GM19395 (cell line): ENCODE results near the gene KRT4.

ENCODE experiments used
- ATAC-seq: cut with Tn5 transposase; IDR thresholded peaks from one replicate; pipeline ENCODE4 v1.9.1; 2021; ENCODE audit warnings: mild to moderate bottlenecking, moderate library complexity; ENCODE audit not compliant: unreplicated experiment

KRT4 gene

GRCh38 chr12:52794479-52795331 lies 19.2 kb downstream of the KRT4 start:
- no peak for ATAC-seq

- ATAC-seq, result no peak
These were observed 21.5 kb downstream of the KRT4 start for GRCh38 chr12:52792185-52793029.

GRCh38 chr12:52791271-52792184 lies 22.4 kb downstream of the KRT4 start:
- no peak for ATAC-seq

GRCh38 chr12:52790427-52791270 lies 23.3 kb downstream of the KRT4 start:
- no peak for ATAC-seq

GRCh38 chr12:52789637-52790426 lies 24.1 kb downstream of the KRT4 start:
- ATAC-seq, result no peak

GRCh38 chr12:52788876-52789636 lies 24.9 kb downstream of the KRT4 start:
- no peak for ATAC-seq

- ATAC-seq, result no peak
These were observed 25.6 kb downstream of the KRT4 start for GRCh38 chr12:52788192-52788875.

GRCh38 chr12:52787324-52788191 lies 26.4 kb downstream of the KRT4 start:
- ATAC-seq, result no peak

GRCh38 chr12:52784909-52785308 lies 29.0 kb downstream of the KRT4 start:
- no peak for ATAC-seq

- no peak for ATAC-seq
These were observed 30.2 kb downstream of the KRT4 start for GRCh38 chr12:52783563-52784316.

- ATAC-seq, result no peak
These were observed 31.4 kb downstream of the KRT4 start for GRCh38 chr12:52782502-52782901.

GRCh38 chr12:52781399-52782082 lies 32.4 kb downstream of the KRT4 start:
- ATAC-seq, result no peak

- no peak for ATAC-seq
These were observed 34.0 kb downstream of the KRT4 start for GRCh38 chr12:52779914-52780313.

GRCh38 chr12:52778833-52779232 lies 35.1 kb downstream of the KRT4 start:
- no peak for ATAC-seq

GRCh38 chr12:52777566-52777965 lies 36.4 kb downstream of the KRT4 start:
- no peak for ATAC-seq
